ENCODE data around the gene GNAI3. TPM values are rescaled to one million over a fixed set of nuclear protein-coding genes. Genes with fewer than 3 reads are reported as not detected.

GNAI3 gene
- total and polyA plus RNA-seq, 12 donors: 1.6 to 3.6 (median 2.7) TPM

GRCh38 chr1:109543988-109544735 is 4.3 kb upstream of the GNAI3 start:
- no peak overlapping the region for H3K27ac ChIP-seq
- 63 to 65% methylated on average over 14 of the region's 14 CpGs for WGBS, 2 donors
- peaks cover 0 to 20% (median 14%) of the 10 kb centered on the region in 9 donors for H3K4me1 ChIP-seq
- H3K27me3 ChIP-seq: no peaks in the 10 kb centered on the region
- no peak for TF ChIP-seq CTCF (IDR thresholded peaks at IDR 0.05)
- no peak overlapping the region for H3K4me3 ChIP-seq
- DNase-seq: no peak
- ATAC-seq: no peak
- H3K9me3 ChIP-seq: no peaks in the 10 kb centered on the region
- H3K36me3 ChIP-seq: no peaks in the 10 kb centered on the region
- intact Hi-C loops (cut with DNase I): loop anchor here in 7 of 10 donors (2.0 to 10.0 kb wide), 6 partner anchors 83 to 443 kb away; partner anchors contain the start of genes AHCYL1 (in 3 of the 7) and EPS8L3 (in 1 of the 7)

GRCh38 chr1:109546311-109547109 is 1.9 kb upstream of the GNAI3 start:
- intact Hi-C loops (cut with DNase I): loop anchor here (1.0 to 10.0 kb wide), 12 partner anchors 76 to 438 kb away; partner anchors contain the start of gene AHCYL1 (in 6 of the 10)
- no peaks in the 10 kb centered on the region for H3K9me3 ChIP-seq
- H3K27me3 ChIP-seq: no peaks in the 10 kb centered on the region
- peak; percentile 80 to 94 (median 89) for TF ChIP-seq CTCF (IDR thresholded peaks at IDR 0.05)
- H3K36me3 ChIP-seq: no peaks in the 10 kb centered on the region
- H3K4me3 ChIP-seq: peak overlapping the region in 7 of 10 donors; percentile 79 to 96 (median 89)
- ATAC-seq (peak; percentile 42 to 71 (median 64)), DNase-seq (peak; percentile 81 to 93)
- H3K27ac ChIP-seq: peak overlapping the region in 9 of 10 donors; percentile 46 to 98 (median 95)
- 34 to 40% methylated on average over 5 of the region's 5 CpGs for WGBS, 2 donors
- peaks cover 0 to 43% (median 36%) of the 10 kb centered on the region in 9 donors for H3K4me1 ChIP-seq

- no peak for TF ChIP-seq CTCF (IDR thresholded peaks at IDR 0.05)
- ATAC-seq (peak in 7 of 8 donors; percentile 6 to 41 (median 37)), DNase-seq (no peak)
- 11 to 14% methylated on average over 22 of the region's 22 CpGs for WGBS, 2 donors
- H3K4me3 ChIP-seq: peak overlapping the region; percentile 69 to 96 (median 88)
- intact Hi-C loops (cut with DNase I): loop anchor here (2.0 to 10.0 kb wide), 11 partner anchors 75 to 437 kb away; partner anchors contain the start of gene AHCYL1 (in 7 of the 10)
- peak overlapping the region; percentile 59 to 98 (median 95) for H3K27ac ChIP-seq
- H3K4me1 ChIP-seq: peaks cover 0 to 54% (median 41%) of the 10 kb centered on the region in 9 donors
- H3K27me3 ChIP-seq: no peaks in the 10 kb centered on the region
- H3K9me3 ChIP-seq: no peaks in the 10 kb centered on the region
- H3K36me3 ChIP-seq: no peaks in the 10 kb centered on the region
Measured at GRCh38 chr1:109547463-109548320, 723 bp upstream of the GNAI3 start.
